Thyroid gland (tissue), 4 donors: Measurements from ENCODE around the gene UBQLN4. TPM values are rescaled to one million over a fixed set of nuclear protein-coding genes. Genes with fewer than 3 reads are reported as not detected.

Experiments
- DNase-seq, 2 donors: peaks; one replicate each; pipeline ENCODE4 v3.0.0-alpha.2; 2019
- H3K27ac ChIP-seq, 3 donors: fragments of 200-600 bp; sonication (generic); 1 replicate in 2 of 3; 2 replicates in 1 of 3; pipeline ENCODE4 v1.5.1; 2016 to 2019; ENCODE audit warnings: mild to moderate bottlenecking in 1 of 3, moderate library complexity in 1 of 3
- H3K27me3 ChIP-seq: fragments of 200-600 bp; sonication (generic); one replicate; pipeline ENCODE4 v1.5.1; 2019
- H3K36me3 ChIP-seq, 2 donors: fragments of 200-600 bp; sonication (generic); one replicate each; pipeline ENCODE4 v1.5.1; 2016 to 2019
- H3K4me1 ChIP-seq, 2 donors: fragments of 200-600 bp; sonication (generic); one replicate each; pipeline ENCODE4 v1.5.1; 2017 to 2019
- H3K4me3 ChIP-seq, 3 donors: fragments of 200-600 bp; sonication (generic); replicated peaks in 1 of 3; 1 replicate in 2 of 3; 2 replicates in 1 of 3; pipeline ENCODE4 v1.5.1; 2016; ENCODE audit warnings: mild to moderate bottlenecking in 1 of 3
- H3K9me3 ChIP-seq: fragments of 200-600 bp; sonication (generic); one replicate; pipeline ENCODE4 v1.5.1; 2017
- CTCF ChIP-seq, 6 experiments: fragments of 200-600 bp in 3 of 6; fragments of 450-650 bp in 3 of 6; sonication (generic) in 3 of 6; IDR thresholded peaks; one replicate each; pipeline ENCODE4 v1.5.1; 2016 to 2019; ENCODE audit warnings: antibody characterized with exemption in 6 of 6, mild to moderate bottlenecking in 2 of 6, inconsistent platforms in 1 of 6, moderate library complexity in 1 of 6
- POLR2A ChIP-seq, 2 donors: fragments of 450-650 bp; IDR thresholded peaks; one replicate each; pipeline ENCODE4 v1.6.1; 2017; ENCODE audit warnings: antibody characterized with exemption in 2 of 2, mild to moderate bottlenecking in 2 of 2, moderate library complexity in 1 of 2
- WGBS, 2 donors: methylation state at CpG; one replicate each; pipeline ENCODE4 v1.1.5; 2017; 5-methylcytosine and 5-hydroxymethylcytosine counted together
- intact Hi-C: fragments of 100-400 bp; cut with DNase I; formaldehyde crosslinking; loops from one replicate; pipeline ENCODE4 v1.15.1; 2023
- total RNA-seq, 4 donors: library from RNA; depleted of rRNA; stranded (reverse); fragments of >200 nt; gene quantifications; one replicate each; pipeline ENCODE4 v1.2.3, GENCODE V29; 2016

UBQLN4 gene
- total RNA-seq, 4 donors from 2014 or later, result 10.8 to 18.8 (median 16.9) TPM

- WGBS, 2 donors, result 5 to 10% methylated on average over 1 of the region's 1 CpG
- Histone ChIP-seq H3K27me3 (no peaks in the 10 kb centered on the region), H3K4me1 (peaks cover 8 to 27% of the 10 kb centered on the region in 2 donors), H3K36me3 (no peaks in the 10 kb centered on the region), H3K4me3 (no peak overlapping the region), H3K9me3 (no peaks in the 10 kb centered on the region), H3K27ac (peak overlapping the region in 2 of 3 donors; percentile 9 to 24)
- TF ChIP-seq POLR2A (IDR thresholded peaks at IDR 0.05) (no peak), CTCF (IDR thresholded peaks at IDR 0.05) (no peak)
- peak; percentile 85 to 86 for DNase-seq
- intact Hi-C loops, result no loop called here
Observed at GRCh38 chr1:156086256-156086662, 32.7 kb upstream of the UBQLN4 start.

- Histone ChIP-seq H3K27ac (no peak overlapping the region), H3K4me3 (no peak overlapping the region), H3K4me1 (peaks cover 8 to 27% of the 10 kb centered on the region in 2 donors), H3K9me3 (no peaks in the 10 kb centered on the region), H3K36me3 (no peaks in the 10 kb centered on the region), H3K27me3 (no peaks in the 10 kb centered on the region)
- TF ChIP-seq POLR2A (IDR thresholded peaks at IDR 0.05) (no peak), CTCF (IDR thresholded peaks at IDR 0.05) (no peak)
- 59 to 61% methylated on average over 7 of the region's 7 CpGs for WGBS, 2 donors
- intact Hi-C loops, result no loop called here
- no peak for DNase-seq
Observed at GRCh38 chr1:156083800-156084790, 30.5 kb upstream of the UBQLN4 start.

GRCh38 chr1:156082309-156083091, 28.9 kb upstream of the UBQLN4 start, which contains the start of gene MEX3A:
Gene MEX3A, minus strand, starts transcription at chr1:156082465. Its CDS starts 467 bp downstream, at chr1:156081998.
- 0 to 1% methylated on average over 16 to 32 of the region's 62 CpGs for WGBS, 2 donors
- TF ChIP-seq CTCF (IDR thresholded peaks at IDR 0.05) (no peak), POLR2A (IDR thresholded peaks at IDR 0.05) (no peak)
- Histone ChIP-seq H3K4me1 (peaks cover 8 to 27% of the 10 kb centered on the region in 2 donors), H3K9me3 (no peaks in the 10 kb centered on the region), H3K27ac (peak within 1 kb of the TSS in 1 of 3 donors; percentile 49), H3K36me3 (no peaks in the 10 kb centered on the region), H3K27me3 (no peaks in the 10 kb centered on the region), H3K4me3 (peak within 1 kb of the TSS; percentile 38 to 70 (median 51))
- intact Hi-C loops, result no loop called here
- DNase-seq, result peak; percentile 68 to 71

GRCh38 chr1:156081917-156082308, 28.3 kb upstream of the UBQLN4 start:
- Histone ChIP-seq H3K4me3 (peak overlapping the region; percentile 38 to 70 (median 51)), H3K36me3 (no peaks in the 10 kb centered on the region), H3K27me3 (no peaks in the 10 kb centered on the region), H3K27ac (no peak overlapping the region), H3K4me1 (peaks cover 8 to 22% of the 10 kb centered on the region in 2 donors), H3K9me3 (no peaks in the 10 kb centered on the region)
- DNase-seq, result no peak
- WGBS, 2 donors, result 1% methylated on average over 7 to 8 of the region's 10 CpGs
- intact Hi-C loops, result no loop called here
- TF ChIP-seq CTCF (IDR thresholded peaks at IDR 0.05) (no peak), POLR2A (IDR thresholded peaks at IDR 0.05) (no peak)
